ENCODE measurements around the gene MRPL23. TPM values are rescaled to one million over a fixed set of nuclear protein-coding genes. Genes with fewer than 3 reads are reported as not detected.

MRPL23 gene
- total RNA-seq = 34.4 TPM

GRCh38 chr11:1946812-1947484 is at the start of gene MRPL23:
TSS of gene MRPL23 (plus strand) at chr11:1947332. CDS start at chr11:1947363, 31 bp downstream.

GRCh38 chr11:1919391-1920127 is 27.6 kb upstream of the MRPL23 start, which contains the start of gene TNNT3:
TSS of gene TNNT3 (plus strand) at chr11:1919703. CDS start at chr11:1922875, 3,172 bp downstream.

GRCh38 chr11:1997755-1998154 is 50.6 kb downstream of the MRPL23 start, which contains the start of gene H19:
TSS of gene H19 (minus strand) at chr11:1997842.

Small RNAs within 50 kb of the gene (small RNA-seq; reads per million reads assigned to genes)
- gene RF01972 (ENCODE audit: low replicate concordance) (not detected), gene RF01973 (ENCODE audit: low replicate concordance) (not detected)

Other genes with a start within 250 kb of the MRPL23 start
- 0.35 TPM for gene IFITM10, start 196.7 kb upstream of the MRPL23 start, total RNA-seq
- 236 TPM for gene CTSD, start 183.4 kb upstream of the MRPL23 start, total RNA-seq
- gene SYT8, start 112.3 kb upstream of the MRPL23 start, total RNA-seq = 0.82 TPM
- 526 TPM for gene TNNI2, start 108.4 kb upstream of the MRPL23 start, total RNA-seq
- gene LSP1, start 94.2 kb upstream of the MRPL23 start, total RNA-seq = 23.6 TPM
- gene PRR33, start 55.4 kb upstream of the MRPL23 start, total RNA-seq = 1.3 TPM
- 410 TPM for gene TNNT3, start 27.6 kb upstream of the MRPL23 start, total RNA-seq
- 6,968 TPM for gene H19, start 50.5 kb downstream of the MRPL23 start, total RNA-seq
- gene IGF2, start 192.1 kb downstream of the MRPL23 start, total RNA-seq = 562 TPM
- 0.35 TPM for gene INS, start 213.9 kb downstream of the MRPL23 start, total RNA-seq
- gene TH, start 224.5 kb downstream of the MRPL23 start, total RNA-seq = 1.3 TPM